ENCODE data around the gene SDK1. TPM values are rescaled to one million over a fixed set of nuclear protein-coding genes. Genes with fewer than 3 reads are reported as not detected.

The SDK1 gene
- total and polyA plus RNA-seq, 7 experiments from 2014 or later = 0.07 to 2.5 (median 0.54) TPM

- intact Hi-C loops (cut with micrococcal nuclease) = no loop called here
- Histone ChIP-seq H3K4me3 (ENCODE audit: low read length) (no peak overlapping the region), H3K27me3 (ENCODE audit: control insufficient read depth in 2 of 2, insufficient read depth in 2 of 2, low read length in 2 of 2) (no peaks in the 10 kb centered on the region), H3K4me1 (ENCODE audit: control insufficient read depth in 2 of 2, insufficient read depth in 2 of 2, low read length in 2 of 2) (no peaks in the 10 kb centered on the region), H3K36me3 (ENCODE audit: control insufficient read depth in 2 of 3, insufficient read depth in 3 of 3, low read length in 3 of 3) (no peaks in the 10 kb centered on the region), H3K27ac (ENCODE audit: low read depth, low read length) (no peak overlapping the region), H3K9me3 (ENCODE audit: control insufficient read depth in 2 of 3, low read length in 3 of 3) (no peaks in the 10 kb centered on the region)
- Mint-ChIP-seq H3K36me3 (peaks cover 0 to 3% (median 0%) of the 10 kb centered on the region in 5 donors), H3K27me3 (peaks cover 0 to 16% (median 0%) of the 10 kb centered on the region in 5 donors), H3K4me1 (peaks cover 5 to 18% (median 11%) of the 10 kb centered on the region in 7 donors), H3K9me3 (peaks cover 0 to 2% (median 0%) of the 10 kb centered on the region in 11 donors), H3K4me3 (no peak overlapping the region), H3K27ac (no peak overlapping the region)
- ChIA-PET CTCF (no interaction called here), POLR2A (interaction anchor here (0.5 kb wide), 1 partner anchor 24 kb away, joined by 3 read pairs; no protein-coding TSS in a partner anchor)
- DNase-seq (no peak), ATAC-seq (no peak)
Observed at GRCh38 chr7:3412871-3413270, 111.8 kb downstream of the SDK1 start.

GRCh38 chr7:3415861-3416312 lies 114.8 kb downstream of the SDK1 start:
- Histone ChIP-seq H3K36me3 (ENCODE audit: control insufficient read depth in 2 of 3, insufficient read depth in 3 of 3, low read length in 3 of 3) (no peaks in the 10 kb centered on the region), H3K27ac (ENCODE audit: low read depth, low read length) (no peak overlapping the region), H3K27me3 (ENCODE audit: control insufficient read depth in 2 of 2, insufficient read depth in 2 of 2, low read length in 2 of 2) (no peaks in the 10 kb centered on the region), H3K9me3 (ENCODE audit: control insufficient read depth in 2 of 3, low read length in 3 of 3) (no peaks in the 10 kb centered on the region), H3K4me1 (ENCODE audit: control insufficient read depth in 2 of 2, insufficient read depth in 2 of 2, low read length in 2 of 2) (no peaks in the 10 kb centered on the region), H3K4me3 (ENCODE audit: low read length) (no peak overlapping the region)
- DNase-seq (no peak), ATAC-seq (no peak)
- no peak overlapping the region for H3K4me3 Mint-ChIP-seq
- POLR2A ChIA-PET = no interaction called here
- peaks cover 0 to 3% (median 0%) of the 10 kb centered on the region in 5 donors for H3K36me3 Mint-ChIP-seq
- no peak overlapping the region for H3K27ac Mint-ChIP-seq
- peaks cover 0 to 11% (median 0%) of the 10 kb centered on the region in 5 donors for H3K27me3 Mint-ChIP-seq
- intact Hi-C loops (cut with micrococcal nuclease) = no loop called here
- CTCF ChIA-PET = no interaction called here
- H3K9me3 Mint-ChIP-seq = peaks cover 0 to 2% (median 0%) of the 10 kb centered on the region in 11 donors
- peaks cover 0 to 6% (median 0%) of the 10 kb centered on the region in 7 donors for H3K4me1 Mint-ChIP-seq

- ATAC-seq (no peak), DNase-seq (no peak)
- no peak overlapping the region for H3K4me3 ChIP-seq (ENCODE audit: low read length)
- Mint-ChIP-seq H3K27ac (no peak overlapping the region), H3K4me3 (no peak overlapping the region), H3K4me1 (peaks cover 0 to 6% (median 0%) of the 10 kb centered on the region in 7 donors), H3K9me3 (peaks cover 0 to 4% (median 0%) of the 10 kb centered on the region in 11 donors), H3K36me3 (peaks cover 0 to 3% (median under 1%) of the 10 kb centered on the region in 5 donors), H3K27me3 (peaks cover 0 to 8% (median 0%) of the 10 kb centered on the region in 5 donors)
- intact Hi-C loops (cut with micrococcal nuclease) = no loop called here
- no peak overlapping the region for H3K27ac ChIP-seq (ENCODE audit: low read depth, low read length)
- no peaks in the 10 kb centered on the region for H3K27me3 ChIP-seq (ENCODE audit: control insufficient read depth in 2 of 2, insufficient read depth in 2 of 2, low read length in 2 of 2)
- POLR2A ChIA-PET = no interaction called here
- H3K9me3 ChIP-seq (ENCODE audit: control insufficient read depth in 2 of 3, low read length in 3 of 3) = peaks cover 0 to under 1% (median 0%) of the 10 kb centered on the region in 3 experiments
- H3K4me1 ChIP-seq (ENCODE audit: control insufficient read depth in 2 of 2, insufficient read depth in 2 of 2, low read length in 2 of 2) = no peaks in the 10 kb centered on the region
- CTCF ChIA-PET = no interaction called here
- H3K36me3 ChIP-seq (ENCODE audit: control insufficient read depth in 2 of 3, insufficient read depth in 3 of 3, low read length in 3 of 3) = no peaks in the 10 kb centered on the region
Observed at GRCh38 chr7:3416453-3416852, 115.4 kb downstream of the SDK1 start.

GRCh38 chr7:3425087-3425486 lies 124.0 kb downstream of the SDK1 start:
- no peaks in the 10 kb centered on the region for H3K27me3 ChIP-seq (ENCODE audit: control insufficient read depth in 2 of 2, insufficient read depth in 2 of 2, low read length in 2 of 2)

GRCh38 chr7:3426064-3426463 lies 125.0 kb downstream of the SDK1 start:
- peaks cover 0 to 8% (median 5%) of the 10 kb centered on the region in 5 donors for H3K36me3 Mint-ChIP-seq
- CTCF ChIA-PET = interaction anchor here (0.5 kb wide), 1 partner anchor 208 kb away, joined by 6 read pairs; no protein-coding TSS in a partner anchor
- H3K4me3 Mint-ChIP-seq = no peak overlapping the region
- Histone ChIP-seq H3K4me3 (ENCODE audit: low read length) (no peak overlapping the region), H3K4me1 (ENCODE audit: control insufficient read depth in 2 of 2, insufficient read depth in 2 of 2, low read length in 2 of 2) (no peaks in the 10 kb centered on the region), H3K36me3 (ENCODE audit: control insufficient read depth in 2 of 3, insufficient read depth in 3 of 3, low read length in 3 of 3) (no peaks in the 10 kb centered on the region), H3K27ac (ENCODE audit: low read depth, low read length) (no peak overlapping the region), H3K27me3 (ENCODE audit: control insufficient read depth in 2 of 2, insufficient read depth in 2 of 2, low read length in 2 of 2) (no peaks in the 10 kb centered on the region), H3K9me3 (ENCODE audit: control insufficient read depth in 2 of 3, low read length in 3 of 3) (peaks cover 0 to 5% (median 0%) of the 10 kb centered on the region in 3 experiments)
- peaks cover 0 to 14% (median 4%) of the 10 kb centered on the region in 11 donors for H3K9me3 Mint-ChIP-seq
- H3K4me1 Mint-ChIP-seq = peaks cover 0 to 11% (median 4%) of the 10 kb centered on the region in 7 donors
- intact Hi-C loops (cut with micrococcal nuclease) = no loop called here
- DNase-seq = no peak
- no peak overlapping the region for H3K27ac Mint-ChIP-seq
- ATAC-seq = no peak
- peaks cover 0 to 4% (median 0%) of the 10 kb centered on the region in 5 donors for H3K27me3 Mint-ChIP-seq
- POLR2A ChIA-PET = no interaction called here

More at GRCh38 chr7:3425087-3425486, 124.0 kb downstream of the SDK1 start:
- no peaks in the 10 kb centered on the region for H3K4me1 ChIP-seq (ENCODE audit: control insufficient read depth in 2 of 2, insufficient read depth in 2 of 2, low read length in 2 of 2)
- ATAC-seq (no peak), DNase-seq (no peak)
- Mint-ChIP-seq H3K4me3 (no peak overlapping the region), H3K9me3 (peaks cover 0 to 14% (median 4%) of the 10 kb centered on the region in 11 donors), H3K27ac (no peak overlapping the region), H3K4me1 (peaks cover 0 to 11% (median 4%) of the 10 kb centered on the region in 7 donors), H3K27me3 (no peaks in the 10 kb centered on the region), H3K36me3 (peaks cover 0 to 8% (median 5%) of the 10 kb centered on the region in 5 donors)
- H3K9me3 ChIP-seq (ENCODE audit: control insufficient read depth in 2 of 3, low read length in 3 of 3) = peaks cover 0 to 5% (median 0%) of the 10 kb centered on the region in 3 experiments
- no peak overlapping the region for H3K4me3 ChIP-seq (ENCODE audit: low read length)
- no peaks in the 10 kb centered on the region for H3K36me3 ChIP-seq (ENCODE audit: control insufficient read depth in 2 of 3, insufficient read depth in 3 of 3, low read length in 3 of 3)
- ChIA-PET CTCF (no interaction called here), POLR2A (no interaction called here)
- intact Hi-C loops (cut with micrococcal nuclease) = no loop called here
- H3K27ac ChIP-seq (ENCODE audit: low read depth, low read length) = no peak overlapping the region

GRCh38 chr7:3427957-3428356 lies 126.9 kb downstream of the SDK1 start:
- peaks cover 0 to 13% (median 4%) of the 10 kb centered on the region in 7 donors for H3K4me1 Mint-ChIP-seq
- no peaks in the 10 kb centered on the region for H3K36me3 Mint-ChIP-seq
- H3K27ac Mint-ChIP-seq = no peak overlapping the region
- H3K27me3 Mint-ChIP-seq = peaks cover 0 to 4% (median 0%) of the 10 kb centered on the region in 5 donors
- no peak for ATAC-seq
- CTCF ChIA-PET = no interaction called here
- H3K27me3 ChIP-seq (ENCODE audit: control insufficient read depth in 2 of 2, insufficient read depth in 2 of 2, low read length in 2 of 2) = no peaks in the 10 kb centered on the region
- H3K27ac ChIP-seq (ENCODE audit: low read depth, low read length) = no peak overlapping the region
- peak overlapping the region in 3 of 10 donors; percentile 20 to 64 (median 58) for H3K4me3 Mint-ChIP-seq
- peaks cover 0 to 5% (median 0%) of the 10 kb centered on the region in 11 donors for H3K9me3 Mint-ChIP-seq
- intact Hi-C loops (cut with micrococcal nuclease) = no loop called here
- POLR2A ChIA-PET = no interaction called here
- H3K4me1 ChIP-seq (ENCODE audit: control insufficient read depth in 2 of 2, insufficient read depth in 2 of 2, low read length in 2 of 2) = no peaks in the 10 kb centered on the region
- no peaks in the 10 kb centered on the region for H3K9me3 ChIP-seq (ENCODE audit: control insufficient read depth in 2 of 3, low read length in 3 of 3)
- DNase-seq = peak in 2 of 9 donors; percentile 18 to 20
- H3K4me3 ChIP-seq (ENCODE audit: low read length) = no peak overlapping the region
- no peaks in the 10 kb centered on the region for H3K36me3 ChIP-seq (ENCODE audit: control insufficient read depth in 2 of 3, insufficient read depth in 3 of 3, low read length in 3 of 3)

GRCh38 chr7:3429981-3430380 lies 128.9 kb downstream of the SDK1 start:
- Mint-ChIP-seq H3K27me3 (peaks cover 0 to 4% (median 0%) of the 10 kb centered on the region in 5 donors), H3K4me3 (no peak overlapping the region), H3K4me1 (peaks cover 0 to 11% (median 4%) of the 10 kb centered on the region in 7 donors), H3K9me3 (no peaks in the 10 kb centered on the region), H3K27ac (peak overlapping the region in 1 of 9 donors; percentile 2), H3K36me3 (no peaks in the 10 kb centered on the region)
- H3K4me3 ChIP-seq (ENCODE audit: low read length) = no peak overlapping the region
- ChIA-PET CTCF (no interaction called here), POLR2A (no interaction called here)
- DNase-seq = no peak
- H3K27me3 ChIP-seq (ENCODE audit: control insufficient read depth in 2 of 2, insufficient read depth in 2 of 2, low read length in 2 of 2) = no peaks in the 10 kb centered on the region
- intact Hi-C loops (cut with micrococcal nuclease) = no loop called here
- H3K9me3 ChIP-seq (ENCODE audit: control insufficient read depth in 2 of 3, low read length in 3 of 3) = no peaks in the 10 kb centered on the region
- no peak for ATAC-seq
- no peaks in the 10 kb centered on the region for H3K4me1 ChIP-seq (ENCODE audit: control insufficient read depth in 2 of 2, insufficient read depth in 2 of 2, low read length in 2 of 2)
- H3K36me3 ChIP-seq (ENCODE audit: control insufficient read depth in 2 of 3, insufficient read depth in 3 of 3, low read length in 3 of 3) = no peaks in the 10 kb centered on the region
- H3K27ac ChIP-seq (ENCODE audit: low read depth, low read length) = no peak overlapping the region

All from naive thymus-derived CD4-positive, alpha-beta T cell (primary cell).